Fibroblast of gingiva (primary cell): ENCODE results near the gene MAST1.
"Not testable (repeated sequence)": the region's sequence is repeated elsewhere in the genome, so short reads cannot be mapped to it uniquely, and the experiment has no call there.

ENCODE experiments used
- DNase-seq: peaks from one replicate; pipeline ENCODE4 v3.0.0-alpha.2; 2011; ENCODE audit warnings: low read depth

The MAST1 gene

DNA sequence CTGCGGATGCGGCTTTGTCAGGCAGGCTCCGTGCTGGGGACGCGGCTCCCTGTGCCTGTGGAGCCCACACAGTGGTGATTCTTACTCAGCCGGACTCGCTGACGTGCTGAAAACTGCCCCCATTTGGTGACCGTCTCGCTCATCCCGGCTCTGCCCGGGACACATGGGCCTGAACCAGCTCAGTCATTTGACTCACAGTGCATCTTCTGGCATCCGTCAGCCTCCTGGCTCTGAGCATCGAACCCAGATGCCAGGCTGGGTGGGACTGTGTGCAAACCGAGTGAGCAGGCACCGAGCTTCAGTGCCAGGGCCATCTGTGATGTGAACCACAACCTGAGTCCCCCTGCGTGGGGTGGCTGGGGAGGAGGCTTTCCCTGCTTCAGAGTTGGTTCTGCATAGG lies 58.1 kb downstream of the MAST1 start:
- no peak for DNase-seq

DNA sequence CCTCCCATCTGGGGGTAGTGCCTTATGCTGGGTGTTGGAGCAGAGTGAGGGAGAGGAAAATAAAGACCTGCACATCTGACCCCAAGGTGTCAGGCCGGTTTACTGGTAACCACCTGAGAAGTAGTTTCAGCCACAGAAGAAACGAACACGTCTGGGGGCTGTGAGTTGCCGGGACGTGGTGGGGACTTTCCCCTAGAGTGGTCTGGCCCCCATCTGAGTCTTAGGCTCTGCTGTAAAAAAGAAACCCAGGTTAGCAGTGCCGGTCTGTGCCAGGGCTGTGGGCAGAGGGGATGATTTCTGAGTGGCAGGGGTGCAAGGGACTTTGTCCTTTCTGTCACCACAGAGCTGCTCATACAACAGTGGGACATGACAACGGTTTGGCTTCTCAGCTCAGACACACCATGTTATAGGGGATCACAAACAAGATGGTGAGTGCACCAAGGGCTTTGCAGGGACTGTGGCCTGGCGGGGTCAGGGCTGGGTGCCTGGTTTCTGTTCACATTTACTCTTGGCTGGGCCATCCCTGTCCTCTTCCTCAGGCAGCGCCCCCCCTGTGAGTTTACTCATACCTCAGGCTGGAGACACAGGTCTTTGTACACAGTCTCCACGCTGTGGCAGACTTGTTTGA lies 61.7 kb downstream of the MAST1 start:
- DNase-seq, result no peak

DNA sequence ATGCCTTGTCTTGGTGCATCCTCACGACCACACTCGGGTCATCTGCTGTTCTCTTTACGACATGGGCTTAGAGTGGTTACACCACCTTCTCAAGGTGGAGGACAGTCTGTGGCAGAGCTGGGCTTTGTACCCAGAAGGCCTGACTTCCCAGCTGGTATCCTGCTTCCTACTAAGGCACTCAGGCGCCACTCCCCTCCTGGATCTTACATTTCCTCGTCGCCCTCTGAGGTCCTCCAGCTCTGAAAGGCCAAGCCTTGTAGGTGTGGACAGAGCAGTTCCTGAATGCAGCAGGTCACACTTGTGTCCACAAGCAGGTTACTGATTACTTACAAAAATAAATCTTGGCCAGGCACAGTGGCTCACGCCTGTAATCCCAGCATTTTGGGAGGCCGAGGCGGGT lies 68.9 kb downstream of the MAST1 start:
- no peak for DNase-seq

DNA sequence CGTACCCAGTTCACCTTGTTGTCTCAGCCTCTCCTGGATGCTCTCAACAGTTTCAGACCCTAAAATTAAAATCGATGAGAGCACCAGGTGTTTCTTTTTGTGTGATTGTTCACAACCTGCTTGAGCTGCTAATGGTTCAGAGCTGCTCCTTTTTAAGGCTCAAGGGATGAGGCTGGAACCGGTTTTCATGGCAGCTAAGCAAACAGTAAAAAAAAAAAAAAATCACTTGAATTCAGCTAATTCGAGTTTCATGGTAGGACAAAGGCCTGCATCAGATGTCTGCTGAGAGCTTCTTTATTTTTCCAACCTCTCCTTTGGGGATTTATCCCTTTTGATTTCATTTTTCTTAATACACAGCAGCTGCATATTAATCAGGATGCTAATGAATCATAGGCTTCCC lies 74.3 kb downstream of the MAST1 start:
- DNase-seq, result no peak

DNA sequence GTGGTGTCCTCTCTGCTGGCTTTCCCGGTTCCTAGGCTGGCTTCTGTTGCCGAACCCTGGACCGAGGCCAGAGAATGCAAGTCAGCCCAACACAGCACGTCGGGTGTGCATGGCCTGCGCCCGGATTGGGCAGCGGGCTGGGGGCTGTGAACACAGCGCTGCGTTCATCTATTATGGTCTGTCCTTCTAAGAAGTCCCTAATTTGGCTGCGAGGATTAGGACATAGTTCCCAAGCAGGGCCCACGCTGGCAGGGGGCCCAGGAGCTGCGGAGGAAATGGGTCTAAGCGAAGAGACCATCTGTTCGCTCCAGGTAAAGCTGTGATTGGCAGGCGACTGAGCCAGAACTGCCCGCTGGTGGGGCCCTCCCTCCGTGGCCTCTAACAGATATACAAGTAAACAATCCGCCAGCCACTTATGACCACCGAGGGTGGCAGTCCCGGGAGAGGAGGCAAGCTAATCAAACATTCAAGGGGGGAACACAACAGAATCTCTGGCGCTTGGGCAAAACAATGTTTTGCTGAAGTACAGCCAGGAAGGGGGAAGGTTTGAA lies 74.8 kb downstream of the MAST1 start:
- peak; percentile 72 for DNase-seq

DNA sequence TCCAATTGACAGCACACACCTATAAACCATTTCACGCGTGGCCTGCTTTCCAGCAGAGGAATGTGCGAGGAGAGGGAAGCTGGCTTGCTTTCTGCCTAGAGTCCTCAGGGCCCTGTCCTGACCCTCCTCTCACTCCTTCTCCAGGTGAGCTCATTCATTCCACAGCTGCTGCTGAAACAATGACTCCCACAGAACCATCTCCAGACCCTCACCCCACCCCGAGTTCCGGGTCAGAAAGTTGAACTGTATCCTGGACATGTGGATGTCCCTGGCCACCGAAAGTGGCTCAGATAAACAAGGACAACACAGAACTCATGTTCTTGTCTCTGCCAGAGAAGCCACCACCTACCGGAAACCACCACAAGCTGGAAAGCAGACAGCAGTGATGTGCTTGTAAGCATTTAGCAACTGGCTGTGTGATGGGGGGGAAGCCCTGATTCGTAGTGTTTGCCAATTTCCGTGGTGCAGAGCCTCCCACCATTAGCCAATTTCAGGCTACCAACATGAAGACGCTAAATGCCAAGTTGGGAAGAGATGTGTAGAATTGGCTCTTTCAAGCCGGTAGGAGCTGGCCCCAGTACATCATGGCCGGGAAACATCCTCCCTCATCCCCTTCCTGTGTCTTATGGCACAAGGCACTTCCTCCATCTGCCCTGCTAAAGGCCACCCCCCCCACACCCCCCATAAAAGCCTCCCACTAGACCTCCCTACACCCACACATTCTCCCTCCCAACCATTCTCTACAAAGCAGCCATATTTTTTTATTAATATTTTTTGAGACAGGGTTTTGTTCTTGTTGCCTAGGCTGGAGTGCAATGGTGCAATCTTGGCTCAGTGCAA lies 75.8 kb downstream of the MAST1 start:
- DNase-seq, result peak; percentile 69

DNA sequence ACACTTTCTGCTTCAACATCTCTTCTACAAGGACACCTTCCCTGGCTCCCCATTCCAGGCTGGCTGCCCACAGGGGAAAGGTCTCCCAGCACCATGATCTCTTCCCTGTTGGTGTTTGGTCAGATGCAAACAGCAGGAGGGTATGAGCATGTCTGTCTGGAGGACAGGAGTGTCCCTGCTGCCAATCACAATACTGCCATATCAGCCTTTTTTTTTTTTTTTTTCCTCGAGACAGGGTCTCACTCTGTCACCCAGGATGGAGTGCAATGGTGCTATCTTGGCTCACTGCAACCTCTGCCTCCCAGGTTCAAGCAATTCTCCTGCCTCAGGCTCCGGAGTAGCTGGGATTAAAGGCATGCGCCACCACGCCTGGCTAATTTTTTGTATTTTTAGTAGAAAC lies 77.5 kb downstream of the MAST1 start:
- DNase-seq, result not testable (repeated sequence)

DNA sequence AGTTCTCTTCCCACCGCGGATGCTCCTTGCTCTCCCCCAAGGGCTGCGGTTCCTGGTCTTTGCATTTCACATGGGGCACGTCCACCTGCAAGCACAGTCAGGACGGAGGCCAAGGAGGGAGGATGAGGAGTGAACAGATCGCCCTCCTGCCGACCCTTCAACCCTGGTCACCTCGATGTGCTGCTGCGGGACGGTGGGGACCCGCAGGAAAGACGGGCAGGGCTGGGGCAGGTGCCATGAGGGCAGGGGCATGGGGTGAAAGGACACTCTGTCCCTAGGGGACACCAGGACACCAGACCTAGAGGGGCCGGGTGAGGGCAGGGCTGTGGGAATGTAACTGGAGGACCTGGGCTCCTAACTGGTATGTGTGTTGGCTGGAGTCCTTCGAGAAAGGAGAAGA lies 79.9 kb downstream of the MAST1 start:
- DNase-seq, result no peak

DNA sequence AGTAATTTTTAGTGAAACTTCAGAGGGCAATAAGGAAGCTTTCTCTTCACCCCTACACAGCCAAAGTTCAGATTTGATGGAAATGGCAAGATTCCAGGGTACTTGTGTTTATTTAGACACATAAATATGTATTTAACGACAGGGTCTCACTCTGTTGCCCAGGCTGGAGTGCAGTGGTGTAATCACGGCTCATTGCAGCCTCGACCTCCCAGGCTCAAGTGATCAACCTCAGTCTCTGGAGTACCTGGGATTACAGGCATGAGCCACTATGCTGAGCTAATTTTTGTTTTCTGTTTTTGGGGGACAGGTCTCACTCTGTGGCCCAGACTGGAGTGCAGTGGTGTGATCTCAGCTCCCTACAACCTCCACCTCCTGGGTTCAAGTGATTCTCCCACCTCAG lies 82.7 kb downstream of the MAST1 start:
- DNase-seq, result no peak

DNA sequence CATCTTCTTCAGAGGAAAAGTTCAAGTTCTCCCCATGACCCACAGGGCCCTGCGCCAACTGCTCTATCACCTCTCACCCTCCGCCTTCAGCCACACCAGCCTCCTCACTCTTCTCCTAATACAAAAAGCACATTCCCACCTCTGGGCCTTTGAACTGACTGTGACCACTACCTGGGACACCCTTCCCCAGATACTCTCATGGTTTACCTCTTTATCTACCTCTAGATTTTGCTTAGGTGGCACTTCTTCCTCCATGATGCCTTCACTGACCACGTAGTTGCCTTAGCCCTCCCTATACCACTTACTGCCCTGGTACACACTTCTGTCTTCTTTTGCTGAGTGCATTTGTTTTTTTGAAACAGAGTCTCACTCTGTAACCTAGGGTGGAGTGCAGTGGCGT lies 84.6 kb downstream of the MAST1 start:
- DNase-seq, result no peak
